Measurements from ENCODE around the gene SHANK2.
"Not testable (repeated sequence)": the region's sequence is repeated elsewhere in the genome, so short reads cannot be mapped to it uniquely, and the experiment has no call there.

Gene SHANK2

GRCh38 chr11:71245601-71246391, 6.6 kb downstream of the SHANK2 start:
- DNase-seq (ENCODE audit: low read depth): no peak

- no peak for DNase-seq (ENCODE audit: low read depth)
Measured at GRCh38 chr11:71244116-71244810, 8.1 kb downstream of the SHANK2 start.

GRCh38 chr11:71242391-71242790, 10.0 kb downstream of the SHANK2 start:
- DNase-seq (ENCODE audit: low read depth): no peak

- no peak for DNase-seq (ENCODE audit: low read depth)
Measured at GRCh38 chr11:71241721-71242259, 10.6 kb downstream of the SHANK2 start.

- no peak for DNase-seq (ENCODE audit: low read depth)
Measured at GRCh38 chr11:71240865-71241691, 11.3 kb downstream of the SHANK2 start.

- DNase-seq (ENCODE audit: low read depth): no peak
Measured at GRCh38 chr11:71240061-71240690, 12.2 kb downstream of the SHANK2 start.

- no peak for DNase-seq (ENCODE audit: low read depth)
Measured at GRCh38 chr11:71239581-71239980, 12.8 kb downstream of the SHANK2 start.

- DNase-seq (ENCODE audit: low read depth): no peak
Measured at GRCh38 chr11:71238941-71239340, 13.4 kb downstream of the SHANK2 start.

GRCh38 chr11:71238285-71238875, 14.0 kb downstream of the SHANK2 start:
- no peak for DNase-seq (ENCODE audit: low read depth)

- DNase-seq (ENCODE audit: low read depth): no peak
Measured at GRCh38 chr11:71237853-71238252, 14.5 kb downstream of the SHANK2 start.

- no peak for DNase-seq (ENCODE audit: low read depth)
Measured at GRCh38 chr11:71236836-71237475, 15.4 kb downstream of the SHANK2 start.

GRCh38 chr11:71235719-71236118, 16.7 kb downstream of the SHANK2 start:
- no peak for DNase-seq (ENCODE audit: low read depth)

- not testable (repeated sequence) for DNase-seq (ENCODE audit: low read depth)
Measured at GRCh38 chr11:71233896-71234852, 18.2 kb downstream of the SHANK2 start.

GRCh38 chr11:71232364-71232763, 20.0 kb downstream of the SHANK2 start:
- no peak for DNase-seq (ENCODE audit: low read depth)

- no peak for DNase-seq (ENCODE audit: low read depth)
Measured at GRCh38 chr11:71228961-71229360, 23.4 kb downstream of the SHANK2 start.

GRCh38 chr11:71227058-71227659, 25.2 kb downstream of the SHANK2 start:
- DNase-seq (ENCODE audit: low read depth): no peak

GRCh38 chr11:71223671-71224660, 28.4 kb downstream of the SHANK2 start:
- no peak for DNase-seq (ENCODE audit: low read depth)

GRCh38 chr11:71223081-71223405, 29.3 kb downstream of the SHANK2 start:
- no peak for DNase-seq (ENCODE audit: low read depth)
